ENCODE measurements around the gene RBM17.
"Not testable (repeated sequence)": the region's sequence is repeated elsewhere in the genome, so short reads cannot be mapped to it uniquely, and the experiment has no call there.

The RBM17 gene

GRCh38 chr10:6082496-6083395 is 6.1 kb upstream of the RBM17 start:
- DNase-seq = no peak

DNA sequence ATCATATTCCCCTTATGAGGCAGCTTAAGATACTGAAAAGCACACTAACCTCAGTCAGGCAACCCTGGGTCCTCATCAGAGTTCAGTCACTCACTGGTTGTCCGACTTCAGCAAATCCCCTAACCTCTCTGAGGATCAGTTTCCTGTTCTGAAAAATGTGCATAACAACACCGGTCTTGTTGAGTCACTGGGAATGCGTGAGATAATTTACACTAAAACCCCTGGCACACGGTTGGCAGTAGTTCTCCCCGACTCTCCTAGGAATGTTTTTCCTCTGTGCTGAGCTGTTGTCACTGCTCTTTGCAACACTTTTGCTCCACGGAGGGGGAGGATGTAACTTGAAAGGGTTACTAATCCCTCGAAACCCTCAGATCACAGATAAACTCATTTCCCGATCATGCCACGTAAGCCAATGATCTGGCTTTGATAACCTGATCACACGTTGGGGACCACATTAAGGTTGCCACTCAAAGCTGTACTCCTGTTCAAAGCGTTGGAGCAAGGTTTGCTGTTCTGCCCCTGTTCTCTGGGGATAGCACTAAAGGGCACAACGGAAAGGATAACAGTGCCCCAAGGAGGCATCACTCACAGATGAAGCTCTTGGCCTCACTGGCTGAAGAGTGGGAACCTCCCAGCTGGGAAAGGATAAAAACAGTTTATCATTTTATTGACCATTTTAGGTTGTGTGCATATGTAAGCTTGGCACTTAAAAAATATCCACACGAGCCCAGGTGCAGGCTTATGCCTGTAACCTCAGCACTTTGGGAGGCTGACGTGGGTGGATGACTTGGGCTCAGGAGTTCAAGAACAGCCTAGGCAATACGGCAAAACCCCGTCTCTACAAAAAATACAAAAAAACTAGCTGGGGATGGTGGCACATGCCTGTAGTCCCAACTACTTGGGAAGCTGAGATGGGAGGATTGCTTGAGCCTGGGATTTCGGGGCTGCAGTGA is 5.0 kb upstream of the RBM17 start:
- no peak for DNase-seq

DNA sequence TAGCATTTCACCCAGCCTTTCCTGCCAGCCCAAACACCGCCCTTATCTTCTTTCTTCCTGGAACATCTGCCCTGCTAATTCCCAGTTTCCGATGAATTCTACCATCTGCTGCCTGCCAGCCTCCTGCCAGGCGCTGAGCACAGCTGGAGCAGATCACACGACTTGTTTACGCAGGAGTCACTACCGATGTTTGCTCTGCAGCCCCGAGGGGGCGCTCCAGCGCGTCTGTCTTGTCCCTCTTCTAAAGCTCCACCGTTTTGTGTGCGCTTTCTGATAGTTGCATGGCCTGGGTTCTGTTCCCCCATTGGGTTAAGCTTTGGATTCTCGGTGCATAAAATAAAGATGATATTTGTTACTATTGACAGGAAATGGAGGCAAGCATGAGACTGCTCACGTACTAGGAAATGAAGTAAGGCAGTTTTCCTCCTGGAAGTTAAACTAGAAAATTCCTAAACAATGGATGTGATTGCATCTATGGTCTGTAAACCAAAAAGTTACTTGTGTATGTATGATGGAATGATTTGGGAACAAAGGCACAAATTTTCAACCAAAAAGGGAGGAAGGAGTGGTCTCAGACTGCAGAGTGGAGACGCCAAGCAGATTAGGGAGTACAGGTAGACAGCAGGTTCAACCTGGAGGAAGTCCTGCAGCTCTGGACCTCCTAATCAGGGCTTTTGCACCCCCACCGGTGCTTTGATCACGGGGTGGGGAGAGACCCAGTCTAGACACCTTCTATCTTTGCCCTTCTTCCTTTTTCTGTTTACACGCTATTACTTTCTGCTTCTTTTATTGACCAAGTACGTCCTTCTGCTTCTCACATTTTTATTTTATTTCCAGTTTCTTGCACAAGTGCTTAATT is 2.2 kb upstream of the RBM17 start:
- peak; percentile 74 for DNase-seq

DNA sequence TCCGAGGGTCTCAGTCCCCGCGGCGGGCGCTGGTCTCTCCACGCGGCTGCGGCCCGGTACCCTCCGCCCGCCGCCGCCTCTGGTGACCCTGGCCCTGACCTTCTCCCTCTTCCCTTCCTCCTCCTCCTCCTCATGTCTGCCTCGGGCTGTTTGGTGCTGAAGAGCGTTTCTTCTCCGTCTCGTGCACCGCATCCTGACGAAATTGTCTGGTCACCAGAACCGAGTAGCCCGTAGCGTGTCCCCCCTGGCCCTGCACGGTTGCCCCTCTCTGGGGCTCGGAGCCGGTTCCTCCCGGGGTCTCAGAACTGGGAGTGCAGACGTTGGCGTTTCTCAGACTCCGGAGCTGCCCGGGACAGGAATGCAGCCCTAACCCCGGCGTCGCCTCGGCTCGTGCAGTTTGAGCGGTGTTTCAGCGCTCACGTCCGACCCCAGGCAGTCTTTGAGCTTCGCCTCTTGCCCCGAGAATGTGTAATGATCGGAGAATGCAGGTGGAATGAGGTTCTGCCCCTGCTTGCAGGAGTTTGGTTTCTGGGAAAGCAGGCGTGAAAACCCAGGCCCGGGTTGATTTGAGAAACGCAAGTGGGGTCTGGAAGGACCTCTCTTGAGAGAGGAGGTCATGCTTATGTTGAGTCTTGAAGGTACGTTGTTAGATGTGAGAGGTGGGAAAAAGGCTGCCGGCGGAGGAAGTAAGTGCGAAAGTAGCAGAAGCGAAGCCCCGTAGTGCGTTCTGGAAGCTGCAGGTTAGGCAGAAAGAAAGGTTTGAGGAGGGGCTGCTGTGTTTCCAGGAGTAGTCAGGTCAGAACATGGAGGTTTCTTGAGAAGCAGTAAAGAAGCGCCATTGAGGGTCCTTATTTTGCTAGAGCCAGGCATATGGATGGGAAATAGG is 743 bp downstream of the RBM17 start:
- no peak for DNase-seq

- no peak for DNase-seq
Observed at GRCh38 chr10:6091630-6092029, 2.8 kb downstream of the RBM17 start.

DNA sequence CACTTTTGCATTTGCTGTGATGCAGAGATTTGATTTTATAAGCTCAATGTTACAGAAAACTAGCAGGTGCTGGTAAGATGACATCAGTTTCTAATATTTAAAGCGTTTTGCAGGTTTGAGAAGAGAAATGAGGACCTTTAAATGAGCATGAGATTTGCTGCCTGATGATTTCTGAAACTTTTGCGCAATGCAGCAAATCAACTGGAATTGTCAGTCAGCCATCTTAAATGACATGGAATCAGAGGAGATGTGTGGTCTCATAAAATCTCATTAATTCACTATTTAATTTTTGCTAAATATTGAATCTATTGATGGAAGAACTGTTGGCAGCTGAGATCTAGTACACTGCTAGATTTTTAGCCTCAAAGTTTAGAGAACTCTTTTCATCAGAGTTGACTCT is 3.9 kb downstream of the RBM17 start:
- DNase-seq = no peak

DNA sequence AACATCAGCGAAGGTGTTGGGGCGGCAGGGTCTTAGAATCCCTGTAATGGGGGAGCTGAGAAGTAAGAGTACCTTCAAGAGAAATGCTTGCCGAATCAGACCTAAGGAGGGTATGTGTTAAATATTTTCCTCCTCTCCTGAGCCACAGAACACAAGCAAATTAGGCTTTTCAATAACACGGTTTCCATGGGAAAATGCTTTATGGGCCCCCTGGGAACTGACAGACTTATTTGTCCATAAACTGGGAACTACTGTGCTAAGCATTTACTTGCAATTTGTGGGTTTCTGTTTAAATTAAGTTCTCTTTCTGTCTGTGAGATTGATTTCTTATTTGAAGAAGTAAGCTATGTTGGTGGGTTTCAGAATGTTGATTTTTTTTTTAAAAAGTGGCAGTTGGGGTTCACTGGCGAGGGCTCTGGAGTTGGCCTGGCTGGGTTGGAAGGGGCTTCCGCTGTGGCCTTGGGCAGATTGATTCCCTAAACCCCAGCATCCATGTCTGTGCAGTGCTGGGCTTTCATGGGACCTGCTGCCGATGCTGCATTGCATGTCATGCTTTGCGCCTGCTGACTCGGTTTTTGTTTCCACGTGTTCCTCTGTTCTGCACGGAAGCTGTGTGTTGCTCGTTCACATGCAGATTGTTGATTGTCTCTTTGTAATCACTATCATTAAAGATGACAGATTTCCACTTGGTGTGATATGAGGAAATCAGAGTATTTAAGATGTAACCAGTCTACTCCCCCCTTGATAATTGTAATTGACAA is 7.2 kb downstream of the RBM17 start:
- no peak for DNase-seq

DNA sequence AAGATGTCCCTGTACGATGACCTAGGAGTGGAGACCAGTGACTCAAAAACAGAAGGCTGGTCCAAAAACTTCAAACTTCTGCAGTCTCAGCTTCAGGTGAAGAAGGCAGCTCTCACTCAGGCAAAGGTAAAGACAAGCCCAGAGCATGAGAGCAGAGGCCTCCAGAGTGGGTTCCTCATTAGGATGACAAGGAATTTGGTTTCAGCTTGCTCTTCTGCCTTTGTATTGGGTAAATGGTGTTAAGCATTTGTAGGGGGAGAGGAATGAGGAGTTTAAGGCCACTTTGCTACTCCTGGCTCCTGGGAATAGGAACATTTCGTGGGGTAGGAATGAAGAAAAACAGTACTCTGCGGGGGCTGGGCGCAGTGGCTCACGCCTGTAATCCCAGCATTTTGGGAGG is 8.2 kb downstream of the RBM17 start:
- no peak for DNase-seq

DNA sequence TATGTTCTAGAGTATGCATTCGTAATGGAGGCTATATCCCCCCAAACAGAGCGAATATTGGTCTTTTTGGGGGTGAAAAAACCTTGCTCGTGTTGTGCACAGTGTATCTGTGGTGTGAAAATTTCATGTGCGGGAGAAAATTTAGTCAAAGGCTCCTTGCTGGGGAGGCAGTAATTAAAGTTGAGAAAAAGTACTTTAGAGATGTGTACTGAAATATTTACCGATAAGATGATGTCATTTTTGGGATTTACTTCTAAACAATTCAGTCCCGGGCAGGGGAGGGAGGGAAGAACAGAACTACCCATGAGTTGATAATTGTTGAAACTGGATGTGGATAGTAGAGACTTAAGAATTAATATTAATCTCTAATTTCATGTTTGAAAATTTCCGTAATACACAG is 9.3 kb downstream of the RBM17 start:
- DNase-seq = no peak

DNA sequence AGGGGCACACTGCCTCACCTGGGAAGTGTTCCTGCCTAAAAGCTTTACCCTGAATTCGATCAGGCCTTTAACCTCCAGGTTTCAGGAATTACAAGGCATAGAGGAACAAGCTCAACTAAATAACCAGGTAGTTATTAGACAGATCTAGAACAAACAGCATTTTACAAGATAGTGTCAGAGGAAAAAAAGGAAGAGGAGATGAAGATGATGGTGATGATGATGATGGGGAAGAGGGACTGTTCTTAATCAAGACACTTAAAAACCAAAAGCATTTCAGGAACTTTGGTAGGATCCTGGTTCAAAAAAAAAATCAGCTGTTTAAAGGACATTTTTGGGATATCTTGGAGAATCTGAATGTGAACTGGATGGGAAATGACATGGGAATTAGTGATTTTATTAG is 11.5 kb downstream of the RBM17 start:
- DNase-seq = no peak

- DNase-seq = no peak
Observed at GRCh38 chr10:6101181-6101580, 12.3 kb downstream of the RBM17 start.

GRCh38 chr10:6102128-6102527 is 13.3 kb downstream of the RBM17 start:
- DNase-seq = no peak

- DNase-seq = no peak
Observed at GRCh38 chr10:6103591-6103990, 14.8 kb downstream of the RBM17 start.

GRCh38 chr10:6107616-6108015 is 18.8 kb downstream of the RBM17 start:
- DNase-seq = not testable (repeated sequence)

- no peak for DNase-seq
Observed at GRCh38 chr10:6108072-6108471, 19.2 kb downstream of the RBM17 start.

DNA sequence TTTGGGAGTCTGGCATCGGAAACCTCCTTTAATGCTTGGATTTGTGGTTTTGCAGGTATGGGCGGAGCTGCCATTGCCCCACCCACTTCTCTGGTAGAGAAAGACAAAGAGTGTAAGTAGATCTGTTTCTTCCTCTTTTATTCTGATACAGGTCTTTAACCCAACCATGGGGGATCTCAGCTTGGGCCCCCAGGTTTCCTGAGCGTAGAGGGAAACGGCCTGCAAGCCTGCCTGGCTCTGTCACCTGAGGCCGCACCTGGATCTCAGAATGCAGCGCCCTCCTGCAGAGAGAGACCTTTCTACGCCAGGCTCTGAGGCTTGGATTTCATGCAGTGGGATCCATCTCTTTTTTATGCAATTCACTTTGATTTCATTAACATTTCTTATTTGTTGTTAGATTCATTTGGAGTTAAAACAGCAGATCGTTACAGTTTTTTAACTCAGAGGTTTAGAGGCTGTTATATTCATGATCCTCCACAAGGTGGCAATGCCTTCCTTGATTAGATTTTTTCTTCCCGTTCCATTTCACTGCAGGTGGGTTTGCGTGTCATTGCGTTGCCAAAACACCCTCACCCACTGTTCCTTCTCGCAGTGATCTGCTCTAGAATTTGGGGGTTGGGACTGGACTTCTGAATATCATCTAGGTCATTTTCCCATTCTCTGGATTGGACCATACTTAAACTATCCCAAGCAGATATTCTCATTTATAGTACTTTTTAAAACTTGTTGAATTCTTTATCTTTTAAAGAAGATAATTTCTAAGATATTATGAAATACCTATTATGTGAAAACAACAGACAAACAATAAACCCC is 20.0 kb downstream of the RBM17 start:
- peak; percentile 21 for DNase-seq

DNA sequence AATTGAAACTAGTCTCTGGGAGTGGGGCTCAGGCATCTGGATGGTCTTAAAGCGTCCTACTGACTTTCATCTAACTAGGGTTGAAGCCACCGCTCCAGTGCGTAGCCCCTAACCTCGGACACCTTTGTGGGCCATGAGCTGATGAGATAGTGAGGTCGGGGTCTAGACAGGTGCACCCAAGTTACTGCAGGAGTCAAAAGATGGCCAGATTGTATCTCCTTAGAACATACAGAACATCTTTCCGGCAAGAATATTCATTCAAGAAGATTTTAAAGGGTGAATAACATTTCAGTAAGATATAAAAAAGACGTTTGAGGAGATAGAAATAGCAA is 20.6 kb downstream of the RBM17 start:
- no peak for DNase-seq

DNA sequence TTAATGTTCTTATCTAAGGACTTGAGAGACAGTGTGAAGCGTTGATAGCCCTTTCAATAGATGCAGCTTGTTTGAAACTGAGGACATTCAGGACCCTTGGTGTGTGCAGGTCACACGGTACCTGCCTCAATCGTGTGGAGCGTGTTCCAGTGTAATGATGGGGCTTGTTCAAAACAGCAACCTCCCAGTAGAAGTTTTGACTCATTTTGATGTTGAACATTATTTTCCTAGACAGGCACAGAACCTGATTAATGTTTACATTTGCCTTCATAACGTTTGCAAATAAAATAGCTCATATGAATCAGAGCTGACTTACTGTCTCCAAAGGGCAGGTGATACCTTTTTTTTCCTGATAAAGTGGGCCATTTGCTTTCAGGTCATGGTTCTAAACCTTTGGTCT is 21.3 kb downstream of the RBM17 start:
- no peak for DNase-seq

DNA sequence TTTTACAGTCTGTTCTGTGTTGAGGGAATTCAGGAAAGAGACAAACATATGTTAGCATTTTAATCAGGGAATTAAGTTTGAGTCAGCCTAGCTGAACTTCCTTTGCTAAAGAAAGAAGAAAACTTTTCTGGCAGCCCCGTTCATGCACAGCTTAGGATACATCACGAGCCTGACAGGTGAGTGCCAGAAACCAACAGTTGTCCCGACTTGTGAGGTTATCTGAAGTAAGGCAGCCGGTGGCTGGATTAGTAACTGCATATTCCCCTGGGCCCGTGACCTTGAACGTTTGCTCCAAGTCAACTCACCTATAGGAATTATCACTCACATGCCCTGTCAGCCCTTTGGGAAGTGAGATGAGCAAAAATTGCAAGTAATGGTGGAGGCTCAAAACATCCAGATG is 24.1 kb downstream of the RBM17 start:
- no peak for DNase-seq

DNA sequence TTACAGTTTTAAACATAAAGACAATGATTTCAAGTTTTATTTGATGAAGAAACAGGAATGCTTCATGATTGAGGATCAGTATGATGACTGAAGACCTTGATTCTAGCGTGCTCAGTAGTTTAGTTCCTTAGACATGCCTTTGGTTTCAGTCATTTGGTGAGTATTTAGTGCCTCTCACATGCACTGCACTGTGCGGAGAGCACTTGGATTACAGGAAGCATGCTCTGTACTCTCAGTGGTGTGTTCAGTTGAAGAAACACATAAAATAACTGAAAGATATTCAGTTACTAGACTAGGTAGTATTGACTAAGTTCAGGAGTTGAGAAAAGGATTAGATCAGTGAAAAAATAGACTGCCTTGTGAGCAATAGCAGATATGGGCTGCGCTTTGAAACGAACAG is 25.5 kb downstream of the RBM17 start:
- DNase-seq = no peak
